HG02943 (cell line): Measurements from ENCODE around the gene FOXJ1.

Experiments
- ATAC-seq: cut with Tn5 transposase; IDR thresholded peaks from one replicate; pipeline ENCODE4 v1.9.1; 2021; ENCODE audit warnings: mild to moderate bottlenecking, low read depth, moderate library complexity; ENCODE audit not compliant: unreplicated experiment

The FOXJ1 gene

DNA sequence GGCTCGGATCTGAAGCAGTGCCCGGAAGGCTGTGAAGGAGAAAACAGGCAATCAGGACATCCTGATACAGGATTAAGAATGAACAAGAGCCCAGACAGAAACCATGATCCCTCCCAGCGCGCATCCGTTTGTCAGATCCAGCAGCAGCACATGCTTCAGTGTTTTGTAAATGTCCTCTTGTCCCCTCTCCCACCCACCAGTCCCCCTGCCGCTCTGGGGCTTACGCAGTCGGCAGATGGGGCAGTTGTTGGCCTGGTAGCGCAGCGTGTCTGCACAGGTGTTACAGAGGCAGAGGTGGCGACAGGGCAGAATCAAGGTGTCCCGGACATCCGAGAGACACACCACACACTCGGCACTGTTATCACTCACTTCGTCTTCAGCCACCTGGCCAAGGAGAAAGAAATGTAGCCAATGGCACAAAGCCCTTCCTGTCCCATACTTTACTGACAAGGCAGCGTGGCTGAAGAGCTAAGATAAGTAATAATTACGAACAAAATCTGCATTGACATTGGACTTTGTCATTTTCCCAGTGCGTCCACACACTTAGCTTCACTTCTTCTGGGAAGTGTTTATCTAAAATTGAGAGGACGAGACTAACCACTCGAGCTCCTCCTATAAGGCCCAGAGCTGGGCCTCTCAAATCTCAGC, 20.7 kb upstream of the FOXJ1 start:
- no peak for ATAC-seq

DNA sequence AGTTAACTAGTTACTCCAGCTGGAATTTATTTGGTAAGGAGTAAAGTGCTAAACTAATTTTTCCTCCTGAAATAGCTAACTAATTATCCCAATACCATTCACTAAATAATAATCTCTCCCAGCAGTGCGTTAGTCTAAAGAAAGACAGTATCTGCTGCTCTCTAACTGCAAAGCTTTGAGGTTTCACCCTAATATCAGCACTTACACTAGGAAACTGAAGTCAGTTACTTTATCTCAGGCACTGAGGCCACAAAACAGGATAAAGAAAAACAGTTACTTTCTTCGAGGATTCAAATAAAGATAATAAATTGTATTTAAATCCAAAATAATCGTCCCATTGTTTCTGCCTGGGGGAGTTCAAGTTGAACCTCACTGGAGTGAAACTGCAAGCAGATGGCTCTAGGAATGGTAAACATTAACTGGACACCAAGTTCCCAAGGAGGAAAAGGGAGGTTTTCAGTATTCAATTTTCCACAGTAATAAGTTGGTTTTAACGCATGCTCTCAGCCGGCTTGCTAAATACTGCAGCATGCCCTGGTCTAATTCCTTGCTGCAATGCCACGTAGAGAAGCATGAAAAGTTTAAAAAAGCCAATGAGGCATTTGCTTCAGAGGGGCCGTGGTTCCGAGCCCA, 20.0 kb upstream of the FOXJ1 start:
- ATAC-seq = no peak

DNA sequence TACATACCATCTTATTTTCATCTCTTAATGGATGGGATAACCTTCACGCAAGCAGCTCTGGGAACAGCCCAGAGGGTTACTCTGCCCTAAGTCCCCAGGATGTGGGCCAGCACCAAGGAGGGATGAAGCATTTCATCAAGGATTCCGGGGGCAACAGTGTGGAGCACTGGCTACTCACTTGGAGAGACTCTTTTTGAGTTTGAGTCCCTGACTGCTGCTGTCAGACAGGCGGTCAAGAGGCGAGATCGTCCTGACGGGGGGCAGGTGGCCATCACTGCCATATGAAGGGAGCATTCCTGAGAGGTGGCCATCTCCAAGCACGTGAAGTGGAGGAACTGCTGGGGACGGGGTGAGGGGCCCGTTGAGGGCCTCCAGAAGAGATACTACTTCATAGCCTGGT, 18.1 kb upstream of the FOXJ1 start:
- ATAC-seq = no peak

DNA sequence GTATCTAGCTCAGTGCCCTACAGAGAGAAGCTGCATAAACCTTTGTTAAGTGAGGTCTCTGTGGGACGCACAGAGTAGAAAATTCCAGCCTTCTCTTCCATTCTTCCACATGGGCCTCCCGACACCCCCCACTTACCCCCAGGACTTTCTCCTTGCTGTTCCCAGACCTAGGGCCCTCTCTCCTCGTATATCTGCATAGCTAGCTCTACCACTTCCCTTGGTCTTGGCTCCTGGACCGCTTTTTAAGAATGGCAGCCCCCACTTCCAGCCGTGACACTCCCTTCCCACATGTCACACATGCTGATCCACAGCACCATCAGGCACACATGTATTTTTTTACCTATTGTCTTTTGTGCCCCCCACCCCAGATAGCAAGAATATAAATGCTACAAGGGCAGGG, 16.7 kb upstream of the FOXJ1 start:
- no peak for ATAC-seq

DNA sequence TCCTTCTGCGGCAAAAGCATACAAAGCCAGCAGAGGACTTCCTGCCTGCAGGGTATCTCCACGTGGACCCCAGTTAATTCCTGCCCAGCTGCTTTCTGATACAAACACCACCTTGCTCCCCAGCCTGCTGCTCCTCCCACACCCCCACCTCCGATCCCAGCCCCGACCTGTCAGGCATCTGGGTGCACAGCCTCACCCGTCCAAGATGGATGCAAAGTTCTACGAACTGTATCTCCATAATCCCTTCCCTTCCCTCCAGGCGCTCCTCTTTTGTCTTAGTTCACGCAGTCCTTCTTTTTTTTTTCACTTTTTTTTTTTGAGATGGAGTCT, 15.6 kb upstream of the FOXJ1 start:
- no peak for ATAC-seq

DNA sequence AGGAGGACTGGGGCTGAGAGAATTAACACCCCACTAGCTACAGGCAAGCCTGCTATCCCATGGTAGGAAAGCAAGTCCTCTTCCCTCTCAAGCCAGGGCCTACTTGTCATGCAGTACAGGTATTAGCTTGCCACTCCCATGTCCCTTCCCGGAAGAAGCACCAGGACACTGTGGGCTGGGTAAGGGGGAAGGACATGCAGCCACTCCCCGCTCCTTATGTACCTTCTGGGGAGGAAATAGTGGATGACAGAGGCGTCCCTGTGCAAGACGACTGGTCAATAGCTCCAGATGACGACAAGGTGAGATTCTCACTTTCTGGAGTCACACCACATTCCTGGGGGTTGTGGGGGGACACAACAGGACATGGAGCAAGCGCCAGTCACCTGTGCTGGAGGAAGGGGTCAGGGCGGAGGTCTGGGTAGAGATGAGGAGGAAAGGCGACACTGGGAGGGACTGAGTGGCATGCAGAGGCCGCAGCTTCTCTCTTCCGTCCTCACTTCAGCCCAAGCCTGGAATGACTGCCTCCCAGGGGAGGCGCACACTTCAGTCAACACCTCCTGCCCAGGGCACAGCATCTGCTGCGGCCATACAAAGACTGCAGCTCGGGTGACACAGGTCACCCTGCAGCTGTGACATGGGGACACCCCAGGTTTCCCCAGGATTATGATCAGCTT, 15.1 kb upstream of the FOXJ1 start:
- ATAC-seq = no peak

DNA sequence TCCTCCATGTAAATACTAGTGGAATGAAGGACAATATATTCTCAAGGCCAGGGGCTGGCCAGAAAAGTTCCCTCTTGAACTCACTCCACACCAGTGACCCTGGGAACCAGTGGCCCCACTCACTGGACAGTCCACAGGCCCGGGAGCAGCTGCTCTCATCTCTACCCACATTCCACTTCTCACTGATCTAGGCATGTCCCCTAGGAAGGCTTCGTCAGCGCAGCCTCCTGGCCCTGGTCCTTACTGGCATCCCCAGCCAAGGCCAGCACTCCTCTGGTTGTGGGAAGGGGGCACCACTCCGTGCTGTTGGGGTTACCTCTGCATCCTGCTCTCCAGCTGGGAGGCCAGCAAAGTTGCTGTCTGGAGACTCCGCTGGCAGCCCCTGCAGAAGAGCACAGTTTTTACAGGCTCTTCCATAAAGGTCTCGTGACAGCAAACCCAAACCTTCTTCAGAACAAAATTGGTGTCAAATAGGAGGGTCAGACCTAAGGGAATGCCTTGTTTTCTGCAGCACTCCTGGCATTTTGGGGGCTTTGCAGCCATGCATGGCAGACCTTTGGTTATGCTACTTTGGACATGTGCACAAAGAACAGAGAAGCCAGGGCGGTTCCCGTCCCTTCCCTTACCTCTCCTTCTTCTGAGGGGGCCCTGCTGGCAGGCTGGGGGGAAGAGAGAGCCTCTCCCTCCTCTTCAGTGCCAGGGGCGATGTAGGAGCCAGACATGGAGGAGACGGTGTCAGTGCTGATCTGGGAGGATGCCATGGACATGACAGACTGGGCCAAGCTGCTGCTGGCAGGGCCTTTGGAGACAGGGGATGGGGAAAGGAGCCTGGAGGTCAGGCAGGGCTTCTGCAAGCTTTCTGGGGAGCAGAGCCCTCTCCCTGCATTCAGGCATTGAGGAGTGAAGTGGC, 14.1 kb upstream of the FOXJ1 start:
- no peak for ATAC-seq

DNA sequence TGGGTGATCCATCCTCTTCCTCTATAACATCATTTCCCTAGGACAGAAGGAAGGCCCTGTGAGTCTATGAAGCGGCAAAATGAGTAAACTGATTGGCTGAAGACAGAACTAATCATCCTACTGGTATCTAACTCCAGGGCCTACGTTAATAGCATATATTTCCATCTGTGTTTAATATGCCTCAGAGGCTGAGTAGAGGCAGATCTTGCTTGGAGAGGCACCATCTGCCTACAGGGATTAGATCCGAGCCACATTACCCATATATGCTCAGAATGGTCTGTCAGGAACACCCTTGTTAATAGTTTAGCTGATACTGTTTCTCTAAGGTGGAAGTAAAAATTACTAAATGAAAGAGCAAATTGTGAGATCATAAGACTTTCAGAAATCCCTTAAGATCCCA, 13.2 kb upstream of the FOXJ1 start:
- ATAC-seq = no peak

DNA sequence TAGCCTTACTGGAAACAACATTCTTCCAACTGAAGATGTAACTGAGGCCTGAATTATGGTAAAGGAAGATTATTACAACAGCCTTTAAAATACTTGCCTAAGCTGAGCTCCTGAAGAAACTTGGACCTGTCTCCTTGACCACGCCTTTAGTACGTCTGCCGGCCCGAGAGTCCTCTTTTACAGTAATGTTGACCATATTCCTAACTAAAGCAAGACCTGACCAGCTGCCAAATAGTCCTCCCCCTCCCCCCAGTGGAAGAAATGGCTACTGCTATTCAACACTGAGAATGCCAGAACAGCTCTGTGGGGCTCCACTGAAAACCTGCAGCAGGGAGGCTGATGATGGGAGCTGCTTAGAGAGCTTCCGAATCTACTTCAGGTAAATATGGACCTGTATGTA, 12.6 kb upstream of the FOXJ1 start:
- no peak for ATAC-seq

DNA sequence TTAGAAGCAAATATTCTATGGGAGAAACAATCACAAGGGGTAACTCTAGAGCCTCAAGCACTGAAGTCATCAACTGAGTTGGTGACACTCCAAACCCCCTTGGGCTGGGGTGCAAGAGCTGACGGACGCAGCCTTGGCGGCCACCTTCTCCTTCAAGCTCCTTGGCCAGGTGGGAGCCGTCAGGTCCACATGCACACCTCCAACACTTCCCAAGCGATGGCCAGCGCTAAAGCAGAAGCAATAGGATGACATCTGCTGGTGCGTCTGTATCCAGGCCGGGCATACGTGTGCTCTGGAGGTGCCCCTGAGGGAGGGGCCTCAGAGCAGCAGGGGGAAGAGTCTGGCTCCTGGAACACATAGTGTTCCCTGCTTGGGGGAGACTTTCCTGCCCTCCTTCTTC, 12.2 kb upstream of the FOXJ1 start:
- no peak for ATAC-seq

DNA sequence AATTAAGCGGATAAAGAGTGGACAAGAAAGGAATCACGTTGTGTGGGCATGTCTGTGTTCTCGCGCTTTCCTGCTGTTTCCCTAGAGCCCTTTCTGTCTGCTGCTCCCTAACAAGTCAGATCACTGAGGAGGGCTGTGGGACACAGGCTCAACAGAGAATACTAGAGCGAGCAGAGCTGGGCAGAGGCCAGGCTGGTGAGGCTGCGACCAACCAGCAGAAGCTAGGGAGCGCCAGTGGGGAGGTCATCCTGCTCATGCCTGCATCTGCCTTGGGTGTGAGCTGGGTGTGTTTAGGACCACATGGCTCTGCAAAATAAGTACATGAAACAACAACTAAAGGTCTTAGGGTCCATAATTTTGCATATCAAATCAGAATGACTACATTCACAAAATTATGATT, 11.5 kb upstream of the FOXJ1 start:
- no peak for ATAC-seq

DNA sequence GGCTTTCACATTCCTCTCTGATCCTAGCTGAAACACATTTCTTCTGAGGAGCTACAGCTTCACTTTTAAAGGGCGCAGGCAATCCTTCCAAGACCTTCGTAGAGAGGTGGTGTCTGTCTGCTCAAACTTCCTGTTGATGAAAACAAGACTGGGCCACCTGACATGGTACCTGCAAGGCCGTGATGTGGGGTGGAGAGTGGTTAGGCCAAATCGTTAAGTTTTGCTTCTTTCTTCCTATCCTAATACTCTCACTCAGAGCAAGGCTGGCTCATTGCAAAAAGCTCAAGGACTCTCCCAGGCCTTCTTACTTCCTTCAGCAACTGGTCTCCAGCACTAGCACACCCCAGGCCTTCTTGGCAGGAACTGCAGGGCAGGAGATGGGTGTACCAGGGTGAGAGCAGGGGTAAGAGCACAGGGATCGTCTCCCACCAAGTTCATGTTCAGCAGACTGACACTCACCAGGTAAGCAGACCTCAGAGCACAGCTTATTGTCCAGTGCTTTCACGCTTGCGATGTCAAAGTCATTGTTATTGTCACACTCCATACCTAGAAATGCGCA, 10.9 kb upstream of the FOXJ1 start:
- no peak for ATAC-seq

DNA sequence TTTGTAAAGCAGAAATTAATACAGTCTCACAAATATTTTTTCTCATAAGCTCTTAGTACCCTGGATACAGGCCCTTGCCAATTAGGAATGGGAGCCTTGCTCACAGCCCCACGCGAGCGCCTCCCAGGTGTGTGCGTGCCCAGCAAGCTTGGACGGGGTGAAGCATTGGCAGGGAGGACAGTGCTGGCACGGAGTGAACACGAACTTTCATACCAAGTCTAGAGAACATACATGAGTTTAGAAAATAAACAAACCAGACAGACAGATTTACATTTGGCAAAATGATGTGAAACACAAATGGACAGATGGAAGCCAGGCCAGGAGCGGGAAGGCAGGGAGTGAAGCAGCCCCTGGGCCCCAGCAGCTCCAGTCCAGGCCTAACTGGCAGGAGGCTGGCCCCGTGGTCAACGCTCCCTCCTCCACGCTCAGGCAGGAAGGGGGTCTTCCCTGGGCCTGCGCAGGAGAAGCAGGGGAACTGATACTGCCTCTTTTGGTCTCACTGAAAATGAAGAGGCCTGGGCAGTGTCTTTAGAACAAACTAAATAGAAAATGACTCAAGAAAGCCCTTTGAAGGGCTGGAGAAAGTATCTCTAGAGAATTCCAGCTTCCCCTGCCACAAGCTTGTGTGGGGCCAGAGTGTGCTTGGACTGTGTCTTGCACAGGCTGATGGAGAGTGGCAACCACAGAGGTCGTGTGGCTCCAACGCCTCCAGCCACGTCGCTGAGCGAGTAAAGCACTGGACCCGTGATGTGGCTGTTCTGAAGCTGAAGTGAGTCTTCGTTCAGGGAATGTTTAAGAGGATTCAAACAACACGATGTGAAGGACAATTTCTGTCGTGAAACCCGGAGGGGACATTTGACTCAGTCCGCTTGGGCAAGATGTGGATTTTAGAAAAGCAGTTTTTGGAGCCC, 9.9 kb upstream of the FOXJ1 start:
- no peak for ATAC-seq

DNA sequence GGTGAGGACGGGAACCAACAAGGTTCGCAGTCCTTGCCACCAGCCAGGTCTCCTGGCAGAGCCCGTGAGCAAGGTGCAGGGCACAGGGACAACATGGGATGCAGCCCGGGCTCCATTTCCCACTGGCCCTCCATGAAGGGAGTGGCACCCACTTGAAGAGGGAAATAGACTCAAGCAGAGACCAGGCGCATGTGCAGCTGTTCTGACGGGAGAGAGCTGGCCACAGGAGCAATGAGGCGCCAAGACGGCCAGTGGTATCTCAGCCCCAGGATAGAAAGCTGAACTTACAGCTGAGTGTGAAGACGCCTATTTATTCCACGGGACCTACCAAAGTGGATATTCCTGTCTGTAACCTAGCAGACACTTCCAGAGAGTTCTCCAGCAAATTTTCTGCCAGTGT, 8.2 kb upstream of the FOXJ1 start:
- no peak for ATAC-seq

DNA sequence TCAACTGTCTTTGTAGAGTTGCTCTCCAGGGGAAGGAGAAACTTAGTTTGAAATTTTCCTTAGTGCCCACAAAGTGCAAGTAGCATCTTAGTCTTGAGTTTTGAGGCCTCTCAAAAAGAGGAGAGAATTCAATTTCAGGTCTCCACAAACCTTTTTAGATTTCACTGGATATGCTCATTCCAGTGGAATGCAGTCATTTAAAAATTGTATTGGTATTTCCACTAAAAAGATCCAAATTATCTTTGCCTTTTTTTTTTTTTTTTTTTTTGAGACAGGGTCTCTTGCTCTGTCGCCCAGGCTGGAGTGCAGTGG, 6.9 kb upstream of the FOXJ1 start:
- ATAC-seq = no peak

DNA sequence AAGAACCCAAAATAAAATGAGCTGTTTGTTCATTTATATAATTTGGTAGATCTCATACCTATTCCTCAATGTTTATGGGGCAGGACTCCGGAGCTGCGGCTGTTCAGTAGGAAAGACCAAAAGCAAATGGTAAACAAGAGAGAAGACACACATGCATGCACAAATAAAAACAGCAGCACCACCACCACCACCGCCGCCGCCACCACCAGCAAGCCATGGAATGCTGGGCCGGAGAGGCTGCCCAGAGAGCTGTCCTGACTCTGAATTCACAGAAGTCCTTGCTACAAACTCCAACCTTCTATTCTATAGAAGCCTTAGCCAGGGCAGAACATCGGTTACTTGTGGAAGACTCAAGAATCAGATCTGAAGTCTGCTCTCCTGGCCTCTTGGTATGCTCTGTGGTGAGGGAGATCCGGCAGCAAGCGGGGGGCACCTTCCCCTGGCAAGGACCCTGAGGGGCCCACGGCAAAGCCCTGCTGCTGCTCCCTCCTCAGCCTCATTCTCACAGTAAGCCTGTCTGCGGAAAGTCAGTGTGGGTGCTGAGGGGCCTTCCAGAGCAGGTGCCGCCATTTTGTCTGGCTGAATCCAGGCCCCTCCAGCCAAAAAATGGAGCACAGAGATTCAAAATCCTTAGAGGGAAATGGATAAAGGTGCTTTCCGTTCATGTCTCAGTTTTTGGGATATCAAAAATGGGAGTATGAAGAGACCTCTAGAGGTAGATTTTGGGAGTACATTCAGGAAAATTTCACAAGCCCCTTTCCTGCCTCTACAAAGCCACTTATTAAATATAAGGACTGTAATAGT, 6.4 kb upstream of the FOXJ1 start:
- no peak for ATAC-seq

DNA sequence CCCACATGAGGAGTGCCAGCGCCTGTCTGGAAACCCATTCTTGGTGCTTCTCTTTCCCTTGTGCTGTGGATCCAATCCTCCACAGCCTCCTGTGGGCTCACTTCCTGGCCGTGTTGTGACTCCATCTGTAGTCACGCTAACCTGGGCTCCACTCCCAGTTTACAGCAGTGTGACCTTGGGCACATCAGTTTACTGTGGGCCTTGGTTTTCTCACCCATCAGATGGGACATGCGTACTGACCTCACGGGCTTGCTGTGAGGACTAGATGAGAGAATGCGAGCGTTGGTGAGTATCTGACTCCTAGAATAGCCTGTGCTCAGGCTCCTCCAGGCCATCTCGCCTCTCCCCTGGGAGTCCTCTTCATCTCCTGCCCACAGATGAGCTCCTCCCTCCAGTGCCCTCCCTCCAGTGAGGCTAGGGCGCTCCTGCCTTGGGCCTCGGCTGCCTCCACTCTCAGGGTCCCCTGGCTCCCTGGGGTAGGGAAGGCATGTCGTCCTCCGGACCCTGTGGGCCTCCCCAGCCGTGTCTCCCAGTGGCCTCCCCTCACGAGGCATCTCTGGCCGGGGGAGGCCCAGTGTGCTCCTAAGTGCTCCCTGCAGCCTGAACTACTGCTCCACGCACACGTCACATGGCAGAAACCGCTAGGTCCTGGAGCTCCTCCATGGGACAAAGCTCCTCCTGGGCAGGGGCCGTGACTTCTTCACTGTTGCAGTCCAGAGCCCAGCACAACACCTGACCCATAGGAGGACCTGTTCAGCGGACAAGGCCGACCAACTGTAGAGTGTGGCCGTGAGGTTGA, 5.2 kb upstream of the FOXJ1 start:
- no peak for ATAC-seq

DNA sequence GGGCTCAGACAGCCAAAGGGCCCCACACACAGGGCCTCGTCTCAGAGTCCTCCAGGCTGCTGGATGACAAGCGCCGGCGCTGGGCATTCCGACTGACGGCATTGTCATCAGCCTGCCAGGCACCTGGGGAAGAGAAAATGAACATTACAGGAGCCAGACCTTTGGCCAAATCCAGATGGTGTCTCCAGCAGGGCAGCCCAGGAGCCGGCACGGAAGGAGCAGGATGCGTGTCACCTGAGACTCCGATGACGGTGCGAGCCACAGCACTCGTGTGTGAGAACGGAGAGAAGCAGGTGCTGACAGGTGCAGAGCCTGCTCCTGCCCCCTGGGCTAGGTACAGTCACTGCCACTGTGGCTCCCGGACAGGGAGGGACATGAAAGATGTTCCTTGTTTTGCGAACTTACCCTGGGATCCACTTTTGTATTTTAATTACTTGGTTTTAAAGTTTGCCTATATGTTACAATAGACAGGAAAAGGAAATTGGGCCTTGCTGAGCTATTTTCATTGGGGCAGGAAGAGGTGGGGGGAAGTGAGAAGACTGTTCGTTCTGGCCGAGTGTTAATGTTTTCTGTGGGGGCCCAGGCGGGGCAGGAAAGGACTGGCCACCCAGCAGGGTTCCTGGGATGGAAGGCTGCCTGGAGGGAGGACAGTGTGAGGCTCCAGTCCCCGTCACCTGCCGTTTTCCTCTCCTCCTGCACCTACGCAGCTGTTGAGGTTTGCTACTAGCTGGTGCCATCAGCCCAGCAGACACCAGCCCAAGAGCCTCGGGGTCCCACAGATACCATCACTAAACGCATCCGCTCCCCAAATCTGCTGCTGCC, 4.4 kb upstream of the FOXJ1 start:
- ATAC-seq = no peak
